Bronchial epithelial cell (primary cell): ENCODE measurements around the gene WNK2. TPM values are rescaled to one million over a fixed set of nuclear protein-coding genes. Genes with fewer than 3 reads are reported as not detected.

Experiments used
- DNase-seq: peaks from one replicate; pipeline ENCODE4 v3.0.0-alpha.2; 2010; ENCODE audit warnings: low read depth
- FAIRE-seq: peaks from 2 replicates; lab custom pipeline; 2011; peaks lifted over from hg19 to GRCh38; lab: Jason Lieb, UNC
- H3K27me3 ChIP-seq: 2 replicates; pipeline ENCODE4 v1.5.1; 2011; ENCODE audit warnings: low read length; ENCODE audit not compliant: control insufficient read depth, insufficient read depth
- H3K36me3 ChIP-seq: 2 replicates; pipeline ENCODE4 v1.5.1; 2011; ENCODE audit warnings: low read length; ENCODE audit not compliant: control insufficient read depth, insufficient read depth
- H3K4me3 ChIP-seq: 2 replicates; pipeline ENCODE4 v1.5.1; 2011; ENCODE audit warnings: mild to moderate bottlenecking, low read depth, low read length, control low read depth
- CTCF ChIP-seq: IDR thresholded peaks from 2 replicates; pipeline ENCODE4 v1.5.1; 2011; ENCODE audit warnings: mild to moderate bottlenecking, moderate library complexity, low read length, control low read depth, inconsistent platforms; ENCODE audit not compliant: insufficient read depth, severe bottlenecking
- total RNA-seq: library from RNA; depleted of rRNA; stranded (reverse); fragments of >200 nt; gene quantifications from 2 replicates; pipeline ENCODE4 v1.2.1, GENCODE V29; 2014

Gene WNK2
- total RNA-seq, 1 donor from 2014 or later = under 0.01 TPM

- no peak for TF ChIP-seq CTCF
- DNase-seq = no peak
- H3K27me3 ChIP-seq = peaks cover 4% of the 10 kb centered on the region
- no peak for FAIRE-seq
- H3K36me3 ChIP-seq = no peaks in the 10 kb centered on the region
- H3K4me3 ChIP-seq = no peak overlapping the region
Observed at GRCh38 chr9:93172666-93173364, 11.1 kb upstream of the WNK2 start.

GRCh38 chr9:93173365-93174051 lies 10.4 kb upstream of the WNK2 start:
- DNase-seq = no peak
- FAIRE-seq = no peak
- no peaks in the 10 kb centered on the region for H3K36me3 ChIP-seq
- peaks cover 4% of the 10 kb centered on the region for H3K27me3 ChIP-seq
- no peak overlapping the region for H3K4me3 ChIP-seq
- TF ChIP-seq CTCF = no peak

- Histone ChIP-seq H3K36me3 (no peaks in the 10 kb centered on the region), H3K27me3 (no peaks in the 10 kb centered on the region), H3K4me3 (no peak overlapping the region)
- no peak for DNase-seq
- no peak for TF ChIP-seq CTCF
- no peak for FAIRE-seq
Observed at GRCh38 chr9:93174976-93175375, 9.0 kb upstream of the WNK2 start.

GRCh38 chr9:93177676-93178075 lies 6.3 kb upstream of the WNK2 start:
- FAIRE-seq = no peak
- Histone ChIP-seq H3K36me3 (no peaks in the 10 kb centered on the region), H3K27me3 (peaks cover 13% of the 10 kb centered on the region), H3K4me3 (no peak overlapping the region)
- no peak for DNase-seq
- TF ChIP-seq CTCF = no peak

GRCh38 chr9:93178851-93179786 lies 4.8 kb upstream of the WNK2 start:
- DNase-seq = no peak
- TF ChIP-seq CTCF = no peak
- no peak for FAIRE-seq
- H3K36me3 ChIP-seq = no peaks in the 10 kb centered on the region
- H3K27me3 ChIP-seq = peaks cover 23% of the 10 kb centered on the region
- H3K4me3 ChIP-seq = no peak overlapping the region
